ENCODE results near the gene TRIM56. TPM values are rescaled to one million over a fixed set of nuclear protein-coding genes. Genes with fewer than 3 reads are reported as not detected.

TRIM56 gene
- total and polyA plus RNA-seq, 2 of the 13 experiments (the other 11 are each of a cell fraction or from before 2014, with no cell fraction given), result 3.2 to 7.1 TPM

- TF ChIP-seq FOXC1 (CRISPR knock-in tag; IDR thresholded peaks at IDR 0.05; ENCODE audit: borderline replicate concordance), result no peak
- TF ChIP-seq DR1 (CRISPR knock-in tag; IDR thresholded peaks at IDR 0.05), result 0 out of 2 replicates have a peak, but pooled peaks have one; percentile 39
- 0 out of 2 replicates have a peak, but pooled peaks have one; percentile 6 for TF ChIP-seq STAG1 (CRISPR knock-in tag; IDR thresholded peaks at IDR 0.05)
- TF ChIP-seq CBX2 (IDR thresholded peaks at IDR 0.05; ENCODE audit: low read depth, low read length), result no peak
- no peak for TF ChIP-seq CBX2 (CRISPR knock-in tag; IDR thresholded peaks at IDR 0.05; ENCODE audit: low read depth)
- 0 out of 2 replicates have a peak, but pooled peaks have one; percentile 29 for TF ChIP-seq RFXAP (CRISPR knock-in tag; IDR thresholded peaks at IDR 0.05; ENCODE audit: borderline replicate concordance)
These were observed 37.0 kb downstream of the TRIM56 start (continued) for GRCh38 chr7:101121991-101122932.

- Histone ChIP-seq H3K4me1 (ENCODE audit: insufficient read depth, low read length) (peaks cover 86% of the 10 kb centered on the region), H3K36me3 (replicated peaks in 1 of 2; ENCODE audit: control insufficient read depth in 1 of 2, insufficient read depth in 2 of 2, low read length in 2 of 2) (peaks cover 0 to 3% of the 10 kb centered on the region in 2 experiments; a peak in 2 of 5 replicates), H4K20me1 (ENCODE audit: insufficient read depth, low read length) (peaks cover 12% of the 10 kb centered on the region; the same call in 1 of the 2 replicates), H3K79me2 (ENCODE audit: insufficient read depth, low read length) (peaks cover 10% of the 10 kb centered on the region), H3K9ac (ENCODE audit: insufficient read depth, low read depth, low read length) (peak overlapping the region; percentile 89), H3K4me2 (ENCODE audit: low read depth, low read length) (peak overlapping the region; percentile 94), H3K4me3 (replicated peaks in 1 of 3; ENCODE audit: insufficient read depth in 1 of 3, low read depth in 2 of 3, low read length in 3 of 3) (peak overlapping the region; percentile 51 to 68 (median 61)), H3K27me3 (ENCODE audit: control insufficient read depth in 1 of 2, insufficient read depth in 2 of 2, low read length in 2 of 2) (no peaks in the 10 kb centered on the region; a peak in 1 of 5 replicates), H3K27ac (ENCODE audit: extremely low read length, insufficient read depth, low read length) (peak overlapping the region; percentile 99), H2AFZ (ENCODE audit: low read length) (no peak overlapping the region), H3K9me3 (ENCODE audit: low read length) (no peaks in the 10 kb centered on the region)
- peak; percentile 3; the same call in 2 of the 3 replicates for ATAC-seq
- WGBS (ENCODE audit: low lambda C conversion rate), result 2% methylated on average over 11 of the region's 11 CpGs
- peak; percentile 82 for FAIRE-seq
- in situ Hi-C loops (cut with HindIII; ENCODE audit: extremely low pct_ligation_motif_present, low pct_unique_long_range_greater_than_20kb) (no loop called here), intact Hi-C loops (cut with micrococcal nuclease; ENCODE audit: unreplicated experiment) (no loop called here)
- CTCF ChIA-PET (ENCODE audit: low intra/inter-chr PET ratio, low total read pairs), result interaction anchor here (1.4 kb wide), 1 partner anchor 28 kb away, joined by 3 read pairs; no protein-coding TSS in a partner anchor
- BruUV-seq (replicated peaks), result TSS peak; percentile 94
- POLR2A ChIA-PET, result interaction anchor here (0.8 to 4.1 kb wide), 26 partner anchors 10 to 264 kb away, joined by 3 to 68 read pairs (median 7); partner anchors contain the start of genes AP1S1, CLDN15, FIS1 and PLOD3
- DNase-seq (ENCODE audit: low spot score), result peak; percentile 82
- no peak for TF ChIP-seq GMEB2 (CRISPR knock-in tag; IDR thresholded peaks at IDR 0.05; ENCODE audit: low read depth)
- no peak for TF ChIP-seq ELF4 (CRISPR knock-in tag; IDR thresholded peaks at IDR 0.05; ENCODE audit: borderline replicate concordance)
- TF ChIP-seq ZNF850 (CRISPR knock-in tag; conservative IDR thresholded peaks at IDR 0.05), result no peak
- TF ChIP-seq AKAP8 (CRISPR knock-in tag; IDR thresholded peaks at IDR 0.05), result no peak
- TF ChIP-seq FOXO1 (CRISPR knock-in tag; IDR thresholded peaks at IDR 0.05), result no peak; the same call in 1 of the 2 replicates
- TF ChIP-seq SP4 (CRISPR knock-in tag; IDR thresholded peaks at IDR 0.05), result no peak
- no peak for TF ChIP-seq ZNF563 (CRISPR knock-in tag; IDR thresholded peaks at IDR 0.05)
- TF ChIP-seq RNF2 (conservative IDR thresholded peaks at IDR 0.05; ENCODE audit: low read depth), result no peak
- TF ChIP-seq NR0B2 (CRISPR knock-in tag; IDR thresholded peaks at IDR 0.05), result no peak
- no peak for TF ChIP-seq ZNF382 (CRISPR knock-in tag; IDR thresholded peaks at IDR 0.05; ENCODE audit: borderline replicate concordance)
- TF ChIP-seq CHD2 (IDR thresholded peaks at IDR 0.05; ENCODE audit: low read depth, low read length), result no peak
These were observed 37.8 kb downstream of the TRIM56 start for GRCh38 chr7:101122933-101123702.
